Progenitor cell of endocrine pancreas (in vitro differentiated cells): ENCODE measurements around the gene RGSL1. TPM values are rescaled to one million over a fixed set of nuclear protein-coding genes. Genes with fewer than 3 reads are reported as not detected.

Experiments used
- DNase-seq: peaks from one replicate; pipeline ENCODE4 v3.0.0; 2021; ENCODE audit warnings: low spot score; ENCODE audit not compliant: unreplicated experiment
- H3K27ac Mint-ChIP-seq: 2 replicates; pipeline ENCODE4 v1.8.0; 2021; ENCODE audit warnings: mild to moderate bottlenecking, moderate library complexity, mixed read lengths
- H3K27me3 Mint-ChIP-seq: 2 replicates; pipeline ENCODE4 v1.8.0; 2021; ENCODE audit warnings: mixed read lengths
- H3K36me3 Mint-ChIP-seq: 2 replicates; pipeline ENCODE4 v1.8.0; 2022; ENCODE audit warnings: mixed read lengths; ENCODE audit not compliant: insufficient read depth
- H3K4me1 Mint-ChIP-seq: 2 replicates; pipeline ENCODE4 v1.8.0; 2021; ENCODE audit warnings: low read depth, mixed read lengths
- H3K4me3 Mint-ChIP-seq: 2 replicates; pipeline ENCODE4 v1.8.0; 2021; ENCODE audit warnings: low read depth, mild to moderate bottlenecking, moderate library complexity, mixed read lengths
- H3K9me3 Mint-ChIP-seq: 2 replicates; pipeline ENCODE4 v1.8.0; 2021; ENCODE audit warnings: low read depth, mixed read lengths
- total RNA-seq: library from RNA; stranded (reverse); gene quantifications from 2 replicates; pipeline ENCODE4 v1.2.1, GENCODE V29; 2021
- TF ChIP-seq, protein P1 (sequence below): fragments of 200-600 bp; sonication (generic); IDR thresholded peaks from one replicate; pipeline ENCODE4 v1.5.0; 2021; ENCODE audit warnings: antibody characterized with exemption, mild to moderate bottlenecking; ENCODE audit not compliant: unreplicated experiment

The RGSL1 gene
- total RNA-seq, 1 donor from 2014 or later: not detected

DNA sequence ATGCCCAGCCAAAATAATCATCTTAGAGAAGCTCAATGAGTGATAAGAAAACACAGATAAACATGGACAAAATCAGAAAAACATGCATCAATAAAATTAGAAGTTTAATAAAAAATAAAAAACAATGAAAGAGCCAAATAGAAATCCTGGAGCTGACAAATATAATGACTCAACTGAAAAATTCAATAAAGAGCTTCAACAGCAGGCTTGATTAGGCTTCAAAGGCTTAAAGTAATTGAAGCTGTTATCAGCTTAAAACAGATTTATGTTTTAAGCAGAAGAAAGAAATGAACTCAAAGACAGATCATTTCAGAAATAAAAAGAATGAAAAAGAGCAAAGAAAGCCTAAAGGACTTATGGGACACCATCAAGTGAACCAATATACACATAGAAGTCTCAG is 28.3 kb downstream of the RGSL1 start:
- no peak for DNase-seq
- peaks cover 6% of the 10 kb centered on the region for H3K27me3 Mint-ChIP-seq
- TF ChIP-seq, protein P1, sequence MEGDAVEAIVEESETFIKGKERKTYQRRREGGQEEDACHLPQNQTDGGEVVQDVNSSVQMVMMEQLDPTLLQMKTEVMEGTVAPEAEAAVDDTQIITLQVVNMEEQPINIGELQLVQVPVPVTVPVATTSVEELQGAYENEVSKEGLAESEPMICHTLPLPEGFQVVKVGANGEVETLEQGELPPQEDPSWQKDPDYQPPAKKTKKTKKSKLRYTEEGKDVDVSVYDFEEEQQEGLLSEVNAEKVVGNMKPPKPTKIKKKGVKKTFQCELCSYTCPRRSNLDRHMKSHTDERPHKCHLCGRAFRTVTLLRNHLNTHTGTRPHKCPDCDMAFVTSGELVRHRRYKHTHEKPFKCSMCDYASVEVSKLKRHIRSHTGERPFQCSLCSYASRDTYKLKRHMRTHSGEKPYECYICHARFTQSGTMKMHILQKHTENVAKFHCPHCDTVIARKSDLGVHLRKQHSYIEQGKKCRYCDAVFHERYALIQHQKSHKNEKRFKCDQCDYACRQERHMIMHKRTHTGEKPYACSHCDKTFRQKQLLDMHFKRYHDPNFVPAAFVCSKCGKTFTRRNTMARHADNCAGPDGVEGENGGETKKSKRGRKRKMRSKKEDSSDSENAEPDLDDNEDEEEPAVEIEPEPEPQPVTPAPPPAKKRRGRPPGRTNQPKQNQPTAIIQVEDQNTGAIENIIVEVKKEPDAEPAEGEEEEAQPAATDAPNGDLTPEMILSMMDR: no peak
- no peaks in the 10 kb centered on the region for H3K4me1 Mint-ChIP-seq
- H3K36me3 Mint-ChIP-seq: no peaks in the 10 kb centered on the region
- no peak overlapping the region for H3K27ac Mint-ChIP-seq
- peaks cover 21% of the 10 kb centered on the region for H3K9me3 Mint-ChIP-seq
- H3K4me3 Mint-ChIP-seq: no peak overlapping the region

DNA sequence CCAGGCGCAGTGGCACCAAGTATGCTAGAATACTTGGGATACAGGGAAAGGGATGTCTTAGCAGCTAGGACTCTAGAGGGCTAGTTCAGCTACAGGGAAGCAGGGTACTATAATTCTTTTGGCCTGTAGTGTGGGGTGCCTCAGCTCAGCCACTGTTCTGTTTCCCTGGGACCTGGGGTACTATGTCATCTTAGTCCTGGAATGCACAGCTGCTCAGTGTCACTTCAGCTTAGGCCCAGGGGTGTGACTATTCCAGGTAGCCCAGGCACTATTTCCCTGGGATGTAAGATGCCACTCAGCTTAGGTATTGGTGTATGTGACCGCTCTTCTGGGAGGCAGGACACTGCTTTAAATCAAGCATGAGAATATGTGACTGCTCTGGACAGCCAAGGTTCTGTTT is 34.1 kb downstream of the RGSL1 start:
- DNase-seq: no peak
- Mint-ChIP-seq H3K27ac (no peak overlapping the region), H3K4me3 (no peak overlapping the region), H3K9me3 (peaks cover 13% of the 10 kb centered on the region), H3K27me3 (no peaks in the 10 kb centered on the region), H3K36me3 (no peaks in the 10 kb centered on the region), H3K4me1 (peaks cover 3% of the 10 kb centered on the region)
- TF ChIP-seq, protein P1: no peak

DNA sequence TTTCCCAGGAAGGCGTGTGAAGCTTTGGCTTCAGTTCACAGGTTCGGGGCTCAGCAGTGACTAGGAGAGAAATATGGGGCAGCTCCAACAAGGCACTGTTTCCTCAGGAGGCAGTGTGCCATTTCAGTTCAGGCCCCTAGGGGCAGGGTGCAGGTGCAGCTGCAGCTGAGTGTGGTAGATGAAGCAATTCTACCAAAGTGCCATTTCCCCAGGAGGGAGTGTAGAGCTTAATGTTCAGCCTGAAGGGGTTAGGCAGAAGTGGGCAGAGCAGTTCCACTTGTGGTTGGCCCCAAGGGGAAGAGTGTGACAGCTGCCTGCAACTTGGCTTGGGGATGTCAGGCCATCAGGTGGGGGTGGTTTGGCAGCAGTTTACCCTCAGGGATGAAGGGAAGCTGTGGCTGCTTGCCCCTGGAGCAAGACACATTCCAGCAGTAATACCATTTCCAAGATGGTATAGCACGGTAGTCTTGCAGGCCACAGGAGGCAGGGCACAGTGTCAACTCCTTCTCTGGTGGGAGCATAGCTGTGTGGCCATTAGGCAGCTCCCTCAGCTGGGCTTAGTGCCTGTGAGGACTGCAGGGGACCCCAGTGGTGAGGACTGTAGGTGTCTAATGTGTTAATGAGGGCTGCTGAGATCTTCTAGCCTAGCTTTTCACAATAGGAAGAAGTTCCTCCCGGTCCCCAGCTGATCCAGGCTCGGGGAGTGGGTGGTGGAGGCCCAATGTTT is 34.7 kb downstream of the RGSL1 start:
- no peak overlapping the region for H3K4me3 Mint-ChIP-seq
- DNase-seq: peak; percentile 13
- H3K27me3 Mint-ChIP-seq: no peaks in the 10 kb centered on the region
- H3K4me1 Mint-ChIP-seq: peaks cover 3% of the 10 kb centered on the region
- no peak overlapping the region for H3K27ac Mint-ChIP-seq
- TF ChIP-seq, protein P1: peak; percentile 57
- H3K36me3 Mint-ChIP-seq: no peaks in the 10 kb centered on the region
- peaks cover 6% of the 10 kb centered on the region for H3K9me3 Mint-ChIP-seq

DNA sequence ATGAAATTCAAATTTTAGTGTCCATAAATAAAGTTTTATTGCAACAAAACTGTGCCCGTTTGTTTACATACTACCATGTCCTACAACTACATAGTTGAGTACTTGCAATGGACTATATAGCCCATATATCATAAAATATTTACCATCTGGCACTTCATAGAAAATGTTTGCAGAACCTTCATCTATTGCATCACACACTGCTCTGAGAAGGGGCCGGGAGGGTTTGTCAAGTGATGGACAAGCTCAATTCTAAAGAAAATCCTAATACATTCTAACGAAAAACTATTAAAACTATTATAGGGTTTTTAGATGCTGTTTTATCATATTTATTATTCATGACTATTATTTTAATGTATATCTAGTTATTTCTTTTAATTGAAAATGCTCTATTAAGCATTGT is 35.9 kb downstream of the RGSL1 start:
- TF ChIP-seq, protein P1: no peak
- Mint-ChIP-seq H3K36me3 (no peaks in the 10 kb centered on the region), H3K27me3 (no peaks in the 10 kb centered on the region), H3K9me3 (peaks cover 4% of the 10 kb centered on the region), H3K4me1 (peaks cover 3% of the 10 kb centered on the region), H3K4me3 (no peak overlapping the region), H3K27ac (no peak overlapping the region)
- DNase-seq: no peak

DNA sequence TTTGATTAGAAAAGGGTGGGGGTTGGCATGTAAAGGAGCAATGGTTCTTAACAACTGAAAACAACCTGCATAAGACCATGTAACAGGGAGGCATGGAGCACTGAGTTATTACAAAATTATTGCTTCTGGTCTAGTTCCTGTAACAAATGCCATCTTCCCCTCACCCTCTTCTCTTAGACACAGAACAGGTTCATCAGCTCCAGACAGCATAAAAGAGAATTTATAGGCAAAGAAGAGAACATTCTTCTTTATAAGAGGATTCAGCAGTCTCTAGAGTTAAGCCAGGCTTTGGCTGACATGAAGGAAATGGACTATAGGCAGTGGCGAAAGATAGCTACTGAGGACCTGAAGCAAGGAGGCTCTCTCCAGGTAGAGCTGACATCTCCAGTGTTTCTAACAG is 38.9 kb downstream of the RGSL1 start:
- TF ChIP-seq, protein P1: no peak
- no peaks in the 10 kb centered on the region for H3K36me3 Mint-ChIP-seq
- no peak overlapping the region for H3K27ac Mint-ChIP-seq
- H3K27me3 Mint-ChIP-seq: no peaks in the 10 kb centered on the region
- H3K4me3 Mint-ChIP-seq: no peak overlapping the region
- peaks cover 4% of the 10 kb centered on the region for H3K9me3 Mint-ChIP-seq
- peaks cover 3% of the 10 kb centered on the region for H3K4me1 Mint-ChIP-seq
- no peak for DNase-seq
